SH-SY5Y (cell line): ENCODE data around the gene HSD11B2.

Experiments
- GATA2 ChIP-seq: IDR thresholded peaks from 2 replicates; pipeline ENCODE4 v1.6.1; 2011; ENCODE audit warnings: mild to moderate bottlenecking, low read depth, low read length
- GATA3 ChIP-seq: IDR thresholded peaks from 2 replicates; pipeline ENCODE4 v1.6.1; 2011; ENCODE audit warnings: low read depth, mild to moderate bottlenecking, low read length, moderate library complexity

Gene HSD11B2

DNA sequence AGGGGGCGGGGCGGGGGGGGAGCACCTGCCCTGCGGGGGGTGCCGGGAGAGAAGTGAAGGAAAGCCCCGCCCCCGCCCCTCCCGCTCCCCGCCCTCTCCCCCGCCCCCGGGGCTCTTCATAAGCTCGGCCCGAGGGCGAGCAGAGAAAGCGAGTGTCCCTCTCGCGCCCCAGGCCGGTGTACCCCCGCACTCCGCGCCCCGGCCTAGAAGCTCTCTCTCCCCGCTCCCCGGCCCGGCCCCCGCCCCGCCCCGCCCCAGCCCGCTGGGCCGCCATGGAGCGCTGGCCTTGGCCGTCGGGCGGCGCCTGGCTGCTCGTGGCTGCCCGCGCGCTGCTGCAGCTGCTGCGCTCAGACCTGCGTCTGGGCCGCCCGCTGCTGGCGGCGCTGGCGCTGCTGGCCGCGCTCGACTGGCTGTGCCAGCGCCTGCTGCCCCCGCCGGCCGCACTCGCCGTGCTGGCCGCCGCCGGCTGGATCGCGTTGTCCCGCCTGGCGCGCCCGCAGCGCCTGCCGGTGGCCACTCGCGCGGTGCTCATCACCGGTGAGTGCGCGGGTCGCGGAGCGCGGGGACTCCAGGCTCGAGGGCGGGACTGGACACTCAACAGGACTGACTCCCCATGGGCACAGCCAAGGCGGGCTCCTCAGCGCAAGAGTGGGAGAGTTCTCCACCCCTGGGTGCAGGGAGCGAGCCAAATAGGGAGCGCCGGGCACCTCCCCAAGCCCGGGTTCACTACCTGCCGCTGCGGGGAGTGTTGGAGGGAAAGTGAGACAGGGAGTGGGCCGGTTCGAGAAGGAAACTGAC, at the start of gene HSD11B2:
TSS of gene HSD11B2 (plus strand) at position 145 of the 798 bp plus-strand sequence. CDS start at position 273, 128 bp downstream.
- TF ChIP-seq GATA2 = no peak
- no peak for TF ChIP-seq GATA3

DNA sequence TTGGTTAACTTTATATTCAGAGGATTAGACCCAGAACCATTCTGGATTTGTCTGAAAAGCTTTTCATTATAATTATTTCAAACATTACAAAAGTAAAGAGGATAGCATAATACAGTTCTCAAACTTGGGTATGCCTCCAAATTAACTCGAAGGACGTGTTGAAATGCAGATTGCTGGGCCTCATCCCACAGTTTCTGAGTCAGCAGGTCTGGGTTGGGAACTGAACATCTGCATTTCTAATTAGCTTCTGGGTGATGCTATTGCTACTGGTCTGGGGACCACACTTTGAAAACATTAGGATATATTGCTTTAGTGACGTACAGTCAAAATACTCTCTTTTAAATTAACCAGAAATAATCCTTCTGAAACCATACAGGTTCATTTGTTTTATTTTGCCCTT, 47.6 kb upstream of the HSD11B2 start:
- TF ChIP-seq GATA2 (no peak), GATA3 (no peak)

- TF ChIP-seq GATA2 = no peak
- TF ChIP-seq GATA3 = no peak
These were observed 46.0 kb upstream of the HSD11B2 start for GRCh38 chr16:67384778-67385510.

GRCh38 chr16:67386861-67387455, 44.0 kb upstream of the HSD11B2 start:
- TF ChIP-seq GATA3 (no peak), GATA2 (no peak)

- TF ChIP-seq GATA2 (no peak), GATA3 (no peak)
These were observed 43.3 kb upstream of the HSD11B2 start for GRCh38 chr16:67387479-67388079.

DNA sequence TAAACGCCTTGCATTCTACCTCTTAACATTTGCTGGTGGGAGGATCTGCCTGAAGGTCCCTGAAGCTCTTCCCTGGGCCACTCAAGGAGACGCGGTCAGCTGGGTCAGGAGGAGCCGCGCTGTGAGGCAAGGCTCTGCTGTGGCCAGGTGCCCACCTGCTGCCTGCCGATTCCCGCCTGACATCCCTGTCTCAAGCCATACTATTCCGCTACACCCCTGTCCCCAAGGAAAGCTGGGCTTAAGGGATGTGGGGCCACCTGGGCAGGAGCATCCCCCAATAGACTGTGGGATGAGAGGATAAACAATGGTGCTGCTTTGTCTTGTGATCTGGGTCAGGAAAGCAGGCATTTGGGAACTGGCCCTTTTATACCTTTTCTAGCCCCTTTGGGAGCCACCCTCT, 42.7 kb upstream of the HSD11B2 start:
- TF ChIP-seq GATA2 = no peak
- no peak for TF ChIP-seq GATA3

DNA sequence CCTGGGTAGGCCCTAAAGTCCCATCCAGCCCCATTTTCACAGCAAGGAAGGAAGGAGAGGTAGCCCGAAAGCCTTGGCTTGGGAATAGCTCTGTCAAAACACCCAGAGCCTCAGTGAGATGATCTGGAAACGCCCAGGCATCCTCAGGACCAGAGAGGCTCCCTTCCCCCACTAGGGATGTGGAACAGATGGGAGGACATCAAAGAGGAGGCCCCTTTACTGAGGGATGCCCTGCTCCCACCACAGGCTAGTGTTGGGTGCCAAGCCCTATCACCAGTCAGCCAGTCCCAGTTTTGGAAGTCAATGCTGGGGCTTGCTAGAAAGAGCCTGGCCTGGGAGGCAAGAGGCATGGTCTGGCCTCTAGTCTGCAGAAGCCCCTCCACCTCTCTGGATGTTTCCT, 42.3 kb upstream of the HSD11B2 start:
- TF ChIP-seq GATA2 (no peak), GATA3 (no peak)

- TF ChIP-seq GATA3 = no peak
- no peak for TF ChIP-seq GATA2
These were observed 40.8 kb upstream of the HSD11B2 start for GRCh38 chr16:67389911-67390815.

GRCh38 chr16:67390816-67391423, 40.0 kb upstream of the HSD11B2 start:
- TF ChIP-seq GATA2 (no peak), GATA3 (no peak)

GRCh38 chr16:67391424-67392300, 39.3 kb upstream of the HSD11B2 start:
- TF ChIP-seq GATA3 (no peak), GATA2 (no peak)

- no peak for TF ChIP-seq GATA2
- TF ChIP-seq GATA3 = no peak
These were observed 38.4 kb upstream of the HSD11B2 start for GRCh38 chr16:67392301-67393059.
